IMR-90 (cell line): ENCODE measurements around the gene IFI44L.

Experiments used
- CEBPB ChIP-seq: IDR thresholded peaks from 2 replicates; pipeline ENCODE4 v1.6.1; 2012; ENCODE audit warnings: low read depth, low read length, improper control_type of control experiment
- MAFK ChIP-seq: IDR thresholded peaks from 2 replicates; pipeline ENCODE4 v1.6.1; 2012; ENCODE audit warnings: low read depth, low read length, improper control_type of control experiment
- MXI1 ChIP-seq: IDR thresholded peaks from 2 replicates; pipeline ENCODE4 v1.6.1; 2012; ENCODE audit warnings: low read depth, mild to moderate bottlenecking, low read length, moderate library complexity, borderline replicate concordance
- POLR2A ChIP-seq: IDR thresholded peaks from 2 replicates; pipeline ENCODE4 v1.6.1; 2012; ENCODE audit warnings: mild to moderate bottlenecking, low read depth, low read length
- RFX5 ChIP-seq: IDR thresholded peaks from 2 replicates; pipeline ENCODE4 v1.8.0; 2012; ENCODE audit warnings: low read depth, mild to moderate bottlenecking, low read length, moderate library complexity
- TF ChIP-seq, protein P1 (sequence below): conservative IDR thresholded peaks from 2 replicates; pipeline ENCODE4 v1.5.1; 2012; ENCODE audit warnings: mild to moderate bottlenecking, low read depth, low read length, improper control_type of control experiment
- TF ChIP-seq, protein P2 (sequence below): fragments of 150-350 bp; IDR thresholded peaks from 2 replicates; pipeline ENCODE4 v1.6.1; 2016; ENCODE audit warnings: low read depth, mild to moderate bottlenecking, low read length, moderate library complexity, borderline replicate concordance

DNA sequence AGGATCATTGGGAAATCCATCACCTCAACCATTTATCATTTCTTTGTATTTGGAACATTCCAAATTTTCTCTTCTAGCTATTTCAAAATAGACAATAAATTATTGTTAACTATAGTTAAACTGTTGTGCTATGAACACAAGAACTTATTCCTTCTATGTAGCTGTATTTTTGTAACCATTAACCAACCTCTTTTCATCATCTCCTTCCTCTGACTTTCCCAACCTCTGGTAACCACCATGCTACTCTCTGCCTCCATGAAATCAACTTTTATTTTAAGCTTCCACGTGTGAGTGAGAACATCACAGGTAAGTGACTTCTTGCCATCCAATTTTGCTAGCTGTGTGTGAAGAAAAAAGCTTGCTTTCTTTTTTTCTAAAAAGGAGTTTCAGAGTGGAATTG is 418 bp downstream of the IFI44L start:
- TF ChIP-seq, protein P1, sequence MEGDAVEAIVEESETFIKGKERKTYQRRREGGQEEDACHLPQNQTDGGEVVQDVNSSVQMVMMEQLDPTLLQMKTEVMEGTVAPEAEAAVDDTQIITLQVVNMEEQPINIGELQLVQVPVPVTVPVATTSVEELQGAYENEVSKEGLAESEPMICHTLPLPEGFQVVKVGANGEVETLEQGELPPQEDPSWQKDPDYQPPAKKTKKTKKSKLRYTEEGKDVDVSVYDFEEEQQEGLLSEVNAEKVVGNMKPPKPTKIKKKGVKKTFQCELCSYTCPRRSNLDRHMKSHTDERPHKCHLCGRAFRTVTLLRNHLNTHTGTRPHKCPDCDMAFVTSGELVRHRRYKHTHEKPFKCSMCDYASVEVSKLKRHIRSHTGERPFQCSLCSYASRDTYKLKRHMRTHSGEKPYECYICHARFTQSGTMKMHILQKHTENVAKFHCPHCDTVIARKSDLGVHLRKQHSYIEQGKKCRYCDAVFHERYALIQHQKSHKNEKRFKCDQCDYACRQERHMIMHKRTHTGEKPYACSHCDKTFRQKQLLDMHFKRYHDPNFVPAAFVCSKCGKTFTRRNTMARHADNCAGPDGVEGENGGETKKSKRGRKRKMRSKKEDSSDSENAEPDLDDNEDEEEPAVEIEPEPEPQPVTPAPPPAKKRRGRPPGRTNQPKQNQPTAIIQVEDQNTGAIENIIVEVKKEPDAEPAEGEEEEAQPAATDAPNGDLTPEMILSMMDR, result no peak
- TF ChIP-seq POLR2A, result no peak
- TF ChIP-seq, protein P2, sequence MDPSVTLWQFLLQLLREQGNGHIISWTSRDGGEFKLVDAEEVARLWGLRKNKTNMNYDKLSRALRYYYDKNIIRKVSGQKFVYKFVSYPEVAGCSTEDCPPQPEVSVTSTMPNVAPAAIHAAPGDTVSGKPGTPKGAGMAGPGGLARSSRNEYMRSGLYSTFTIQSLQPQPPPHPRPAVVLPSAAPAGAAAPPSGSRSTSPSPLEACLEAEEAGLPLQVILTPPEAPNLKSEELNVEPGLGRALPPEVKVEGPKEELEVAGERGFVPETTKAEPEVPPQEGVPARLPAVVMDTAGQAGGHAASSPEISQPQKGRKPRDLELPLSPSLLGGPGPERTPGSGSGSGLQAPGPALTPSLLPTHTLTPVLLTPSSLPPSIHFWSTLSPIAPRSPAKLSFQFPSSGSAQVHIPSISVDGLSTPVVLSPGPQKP, result no peak
- TF ChIP-seq CEBPB, result no peak
- TF ChIP-seq RFX5, result no peak
- no peak for TF ChIP-seq MXI1
- no peak for TF ChIP-seq MAFK
